Stimulated activated CD8-positive, alpha-beta memory T cell treated with anti-CD3 and anti-CD28 coated beads, Interleukin-4, amount 100 ng/mL, for 48 hours (primary cell): Measurements from ENCODE around the gene VPS54.
"Not testable (repeated sequence)": the region's sequence is repeated elsewhere in the genome, so short reads cannot be mapped to it uniquely, and the experiment has no call there.

ENCODE experiments used
- DNase-seq: peaks from one replicate; pipeline ENCODE4 v3.0.0-alpha.2; 2020

VPS54 gene

GRCh38 chr2:63866009-63866709 is 153.1 kb downstream of the VPS54 start:
- DNase-seq: no peak

GRCh38 chr2:63865159-63865799 is 153.9 kb downstream of the VPS54 start:
- no peak for DNase-seq

- DNase-seq: no peak
Measured at GRCh38 chr2:63863707-63864106, 155.5 kb downstream of the VPS54 start.

- no peak for DNase-seq
Measured at GRCh38 chr2:63862806-63863205, 156.4 kb downstream of the VPS54 start.

- peak; percentile 61 for DNase-seq
Measured at GRCh38 chr2:63861220-63861822, 157.9 kb downstream of the VPS54 start.

- DNase-seq: no peak
Measured at GRCh38 chr2:63858291-63858690, 160.9 kb downstream of the VPS54 start.

GRCh38 chr2:63856303-63856603 is 163.0 kb downstream of the VPS54 start:
- DNase-seq: no peak

GRCh38 chr2:63855418-63856302 is 163.6 kb downstream of the VPS54 start:
- no peak for DNase-seq

GRCh38 chr2:63853527-63854310 is 165.5 kb downstream of the VPS54 start:
- no peak for DNase-seq

GRCh38 chr2:63851691-63852311 is 167.4 kb downstream of the VPS54 start:
- DNase-seq: no peak

- DNase-seq: no peak
Measured at GRCh38 chr2:63850649-63851048, 168.6 kb downstream of the VPS54 start.

GRCh38 chr2:63850204-63850571 is 169.0 kb downstream of the VPS54 start:
- DNase-seq: no peak

GRCh38 chr2:63849381-63850203 is 169.6 kb downstream of the VPS54 start:
- no peak for DNase-seq

GRCh38 chr2:63847571-63847970 is 171.7 kb downstream of the VPS54 start:
- not testable (repeated sequence) for DNase-seq

GRCh38 chr2:63846487-63846886 is 172.7 kb downstream of the VPS54 start:
- no peak for DNase-seq

GRCh38 chr2:63845866-63846265 is 173.4 kb downstream of the VPS54 start:
- no peak for DNase-seq

GRCh38 chr2:63844616-63845015 is 174.6 kb downstream of the VPS54 start:
- no peak for DNase-seq

- DNase-seq: no peak
Measured at GRCh38 chr2:63843791-63844190, 175.4 kb downstream of the VPS54 start.

- DNase-seq: no peak
Measured at GRCh38 chr2:63843093-63843492, 176.1 kb downstream of the VPS54 start.

GRCh38 chr2:63842149-63843061 is 176.8 kb downstream of the VPS54 start:
- no peak for DNase-seq
